Fibroblast of lung (primary cell): ENCODE data around the gene WWOX. TPM values are rescaled to one million over a fixed set of nuclear protein-coding genes. Genes with fewer than 3 reads are reported as not detected.

Source experiments
- DNase-seq, 2 donors: peaks; one replicate each; pipeline versions ENCODE4 v3.0.0 to v3.0.0-alpha.2; 2010; ENCODE audit warnings: low read depth in 2 of 2
- H2AFZ ChIP-seq: 2 replicates; pipeline ENCODE4 v1.5.1; 2012; ENCODE audit warnings: low read length, control low read depth, inconsistent platforms
- H3K27ac ChIP-seq: 2 replicates; pipeline ENCODE4 v1.5.1; 2011; ENCODE audit warnings: low read length, control low read depth; ENCODE audit not compliant: insufficient read depth
- H3K27me3 ChIP-seq: 2 replicates; pipeline ENCODE4 v1.5.1; 2011; ENCODE audit warnings: mild to moderate bottlenecking, low read length; ENCODE audit not compliant: control insufficient read depth, insufficient read depth
- H3K36me3 ChIP-seq: 2 replicates; pipeline ENCODE4 v1.5.1; 2011; ENCODE audit warnings: low read length; ENCODE audit not compliant: control insufficient read depth, insufficient read depth
- H3K4me1 ChIP-seq: 2 replicates; pipeline ENCODE4 v1.5.1; 2011; ENCODE audit warnings: low read length; ENCODE audit not compliant: control insufficient read depth, insufficient read depth; ENCODE audit errors: extremely low read depth
- H3K4me2 ChIP-seq: 2 replicates; pipeline ENCODE4 v1.5.1; 2011; ENCODE audit warnings: low read length, control low read depth; ENCODE audit not compliant: insufficient read depth; ENCODE audit errors: extremely low read depth
- H3K4me3 ChIP-seq, 4 experiments: fragments of 200-600 bp in 1 of 4; sonication (generic) in 1 of 4; replicated peaks in 1 of 4; 2 replicates each; pipeline ENCODE4 v1.5.1; 2011 to 2016; ENCODE audit warnings: low read length in 4 of 4, low read depth in 3 of 4, mild to moderate bottlenecking in 3 of 4, control low read depth in 2 of 4, inconsistent platforms in 1 of 4, mixed read lengths in 1 of 4; ENCODE audit not compliant: insufficient read depth in 1 of 4; ENCODE audit errors: control extremely low read depth in 1 of 4
- H3K79me2 ChIP-seq: 2 replicates; pipeline ENCODE4 v1.5.1; 2012; ENCODE audit warnings: mild to moderate bottlenecking, low read length, inconsistent platforms; ENCODE audit not compliant: control insufficient read depth, insufficient read depth
- H3K9ac ChIP-seq: 2 replicates; pipeline ENCODE4 v1.5.1; 2011; ENCODE audit warnings: mild to moderate bottlenecking, low read length, control low read depth; ENCODE audit not compliant: insufficient read depth
- H3K9me3 ChIP-seq: 2 replicates; pipeline ENCODE4 v1.5.1; 2012; ENCODE audit warnings: low read depth, low read length; ENCODE audit not compliant: control insufficient read depth, insufficient read depth
- H4K20me1 ChIP-seq: 2 replicates; pipeline ENCODE4 v1.5.1; 2011; ENCODE audit warnings: low read length; ENCODE audit not compliant: control insufficient read depth, insufficient read depth; ENCODE audit errors: extremely low read depth
- CTCF ChIP-seq, 2 donors: IDR thresholded peaks in 1 of 2; conservative IDR thresholded peaks in 1 of 2; 1 replicate in 1 of 2; 2 replicates in 1 of 2; pipeline ENCODE4 v1.5.1; 2011 to 2012; ENCODE audit warnings: low read length in 2 of 2, control low read depth in 1 of 2, inconsistent platforms in 1 of 2, low read depth in 1 of 2, mild to moderate bottlenecking in 1 of 2
- EZH2 ChIP-seq: IDR thresholded peaks from 2 replicates; pipeline ENCODE4 v1.5.1; 2012; ENCODE audit warnings: low read length, control low read depth, mild to moderate bottlenecking; ENCODE audit errors: missing control alignments
- polyA plus RNA-seq, 2 donors: library from polyadenylated mRNA; depleted of rRNA in 1 of 2; stranded (reverse) in 1 of 2; unstranded in 1 of 2; fragments of >200 nt; gene quantifications; 2 replicates each; pipeline ENCODE4 v1.2.1, GENCODE V29; 2011 to 2012; ENCODE audit warnings: missing spikeins in 1 of 2
- total RNA-seq: library from RNA; depleted of rRNA; stranded (reverse); fragments of >200 nt; gene quantifications from 2 replicates; pipeline ENCODE4 v1.2.1, GENCODE V29; 2014

The WWOX gene
- total and polyA plus RNA-seq, 2 donors (not counting 1 experiment from before 2014, with no cell fraction given), result 5.6 to 16.3 TPM

GRCh38 chr16:79201436-79201835 is 1102.0 kb downstream of the WWOX start:
- Histone ChIP-seq H3K4me2 (no peak overlapping the region), H3K27ac (no peak overlapping the region), H2AFZ (no peak overlapping the region), H3K36me3 (no peaks in the 10 kb centered on the region), H4K20me1 (no peaks in the 10 kb centered on the region), H3K79me2 (no peaks in the 10 kb centered on the region), H3K4me3 (no peak overlapping the region), H3K9ac (no peak overlapping the region), H3K27me3 (no peaks in the 10 kb centered on the region), H3K9me3 (no peaks in the 10 kb centered on the region), H3K4me1 (no peaks in the 10 kb centered on the region)
- DNase-seq, result no peak
- TF ChIP-seq CTCF (conservative IDR thresholded peaks at IDR 0.05 in 1 of 2, IDR thresholded peaks at IDR 0.05 in 1 of 2; ENCODE audit: low read depth in 1 of 2, low read length in 2 of 2), result no peak
- no peak for TF ChIP-seq EZH2

GRCh38 chr16:79202977-79203376 is 1103.5 kb downstream of the WWOX start:
- TF ChIP-seq EZH2 (no peak), CTCF (conservative IDR thresholded peaks at IDR 0.05 in 1 of 2, IDR thresholded peaks at IDR 0.05 in 1 of 2; ENCODE audit: low read depth in 1 of 2, low read length in 2 of 2) (no peak)

GRCh38 chr16:79204486-79204885 is 1105.0 kb downstream of the WWOX start:
- Histone ChIP-seq H3K4me2 (no peak overlapping the region), H3K9ac (no peak overlapping the region), H3K9me3 (no peaks in the 10 kb centered on the region), H2AFZ (no peak overlapping the region), H3K36me3 (no peaks in the 10 kb centered on the region), H3K27ac (no peak overlapping the region), H3K4me1 (no peaks in the 10 kb centered on the region), H4K20me1 (no peaks in the 10 kb centered on the region), H3K79me2 (no peaks in the 10 kb centered on the region), H3K4me3 (no peak overlapping the region), H3K27me3 (no peaks in the 10 kb centered on the region)
- DNase-seq, result no peak
- TF ChIP-seq EZH2, result no peak
- TF ChIP-seq CTCF (conservative IDR thresholded peaks at IDR 0.05 in 1 of 2, IDR thresholded peaks at IDR 0.05 in 1 of 2; ENCODE audit: low read depth in 1 of 2, low read length in 2 of 2), result no peak

More at GRCh38 chr16:79202977-79203376, 1103.5 kb downstream of the WWOX start:
- no peak overlapping the region for H3K4me2 ChIP-seq
- H3K9me3 ChIP-seq, result no peaks in the 10 kb centered on the region
- H3K27ac ChIP-seq, result no peak overlapping the region
- no peaks in the 10 kb centered on the region for H3K4me1 ChIP-seq
- H3K9ac ChIP-seq, result no peak overlapping the region
- no peak for DNase-seq
- H3K4me3 ChIP-seq, result no peak overlapping the region
- H2AFZ ChIP-seq, result no peak overlapping the region
- H3K79me2 ChIP-seq, result no peaks in the 10 kb centered on the region
- H3K27me3 ChIP-seq, result no peaks in the 10 kb centered on the region
- no peaks in the 10 kb centered on the region for H3K36me3 ChIP-seq
- no peaks in the 10 kb centered on the region for H4K20me1 ChIP-seq
